Endometrium (tissue), 2 donors: ENCODE results near the gene IP6K3.

Experiments
- FAIRE-seq: peaks from 2 replicates; lab custom pipeline; 2012; peaks lifted over from hg19 to GRCh38; lab: Jason Lieb, UNC
- donor health status: control.
- donor health status: control.

Gene IP6K3

GRCh38 chr6:33689148-33689494 lies 57.6 kb downstream of the IP6K3 start:
- FAIRE-seq: no peak

- no peak for FAIRE-seq
Measured at GRCh38 chr6:33688451-33689147, 58.1 kb downstream of the IP6K3 start.

DNA sequence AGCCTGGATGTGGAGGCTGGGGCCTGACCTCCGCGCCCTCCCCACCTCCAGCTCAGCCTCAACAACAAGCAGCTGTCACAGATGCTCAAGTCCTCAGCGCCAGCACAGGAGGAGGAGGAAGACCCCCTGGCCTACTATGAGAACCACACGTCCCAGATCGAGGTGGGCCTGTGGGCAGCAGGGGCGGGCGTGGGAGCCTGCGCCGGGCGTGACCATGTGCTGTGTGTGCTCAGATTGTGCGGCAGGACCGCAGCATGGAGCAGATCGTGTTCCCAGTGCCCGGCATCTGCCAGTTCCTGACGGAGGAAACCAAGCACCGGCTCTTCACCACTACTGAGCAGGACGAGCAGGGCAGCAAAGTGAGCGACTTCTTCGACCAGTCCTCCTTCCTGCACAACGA lies 58.7 kb downstream of the IP6K3 start:
- no peak for FAIRE-seq

DNA sequence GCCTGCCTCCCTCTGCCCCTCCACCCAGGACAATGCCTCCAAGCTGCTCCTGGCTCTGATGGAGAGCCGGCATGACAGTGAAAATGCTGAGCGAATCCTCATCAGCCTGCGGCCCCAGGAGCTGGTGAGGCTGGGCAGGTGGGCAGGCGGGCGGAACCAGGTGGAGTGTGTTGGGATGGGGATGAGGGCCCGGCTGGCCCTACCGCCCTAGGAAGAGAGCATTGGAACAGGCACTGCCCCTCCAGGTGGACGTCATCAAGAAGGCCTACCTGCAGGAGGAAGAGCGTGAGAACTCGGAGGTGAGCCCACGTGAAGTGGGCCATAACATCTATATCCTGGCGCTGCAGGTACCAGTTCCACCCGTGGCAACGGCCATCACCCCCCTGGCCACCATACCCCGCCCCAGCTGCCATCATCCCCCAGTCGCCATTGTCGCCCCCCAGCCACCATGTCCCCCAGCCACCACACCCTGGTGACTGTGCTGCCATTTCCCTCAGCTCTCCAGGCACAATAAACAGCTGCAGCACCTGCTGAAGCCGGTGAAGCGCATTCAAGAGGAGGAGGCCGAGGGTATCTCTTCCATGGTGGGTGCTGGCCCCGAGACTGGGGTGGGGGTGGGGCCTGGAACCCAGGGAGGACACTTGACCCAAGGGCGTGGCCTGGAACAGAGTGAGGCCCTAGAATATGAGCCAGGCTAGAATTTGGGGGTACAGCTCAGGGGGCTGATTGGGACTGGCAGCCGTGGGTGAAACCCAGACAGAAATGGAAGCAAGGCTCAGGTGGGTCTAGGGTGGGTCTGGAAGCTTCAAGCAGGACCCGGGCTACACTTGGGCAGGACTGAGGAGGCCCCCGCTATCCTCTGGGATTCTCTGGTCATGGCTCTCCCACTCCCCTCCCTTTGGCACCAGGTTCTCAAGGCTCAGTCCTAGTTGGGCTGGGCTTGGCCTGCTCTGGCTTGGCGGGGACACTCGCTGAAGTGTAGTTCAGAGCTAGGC lies 59.4 kb downstream of the IP6K3 start:
- FAIRE-seq: no peak

DNA sequence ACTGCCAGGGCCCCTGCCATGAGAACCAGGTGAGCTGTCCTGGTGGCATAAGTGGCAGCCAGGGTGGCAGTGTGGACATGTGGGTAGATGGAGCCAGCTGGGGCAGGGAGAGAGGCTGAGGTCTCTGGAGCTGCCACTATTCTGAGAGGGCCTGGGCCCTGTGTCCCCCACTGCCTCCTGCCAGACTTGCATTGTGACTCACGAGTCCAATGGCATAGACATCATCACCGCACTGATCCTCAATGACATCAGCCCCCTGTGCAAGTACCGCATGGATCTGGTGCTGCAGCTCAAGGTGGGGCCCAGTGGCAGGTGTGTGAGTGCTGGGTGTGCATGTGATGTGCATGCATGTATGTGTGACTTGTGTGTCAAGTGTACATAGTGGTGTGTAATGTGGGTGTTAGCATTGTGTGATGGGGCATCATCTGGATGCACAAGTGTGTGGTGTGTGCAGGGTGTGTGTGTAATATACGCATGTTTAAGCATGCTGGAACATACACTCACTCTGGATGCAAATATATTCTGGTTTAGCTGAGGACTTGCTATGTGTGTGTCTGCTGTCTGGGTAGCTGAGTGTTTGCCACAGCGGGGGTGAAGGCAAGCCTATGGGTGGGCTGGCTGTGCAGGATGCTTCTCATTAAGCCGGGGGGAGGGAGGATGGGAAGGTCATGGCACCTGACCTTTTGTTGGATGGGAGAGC lies 60.3 kb downstream of the IP6K3 start:
- no peak for FAIRE-seq

DNA sequence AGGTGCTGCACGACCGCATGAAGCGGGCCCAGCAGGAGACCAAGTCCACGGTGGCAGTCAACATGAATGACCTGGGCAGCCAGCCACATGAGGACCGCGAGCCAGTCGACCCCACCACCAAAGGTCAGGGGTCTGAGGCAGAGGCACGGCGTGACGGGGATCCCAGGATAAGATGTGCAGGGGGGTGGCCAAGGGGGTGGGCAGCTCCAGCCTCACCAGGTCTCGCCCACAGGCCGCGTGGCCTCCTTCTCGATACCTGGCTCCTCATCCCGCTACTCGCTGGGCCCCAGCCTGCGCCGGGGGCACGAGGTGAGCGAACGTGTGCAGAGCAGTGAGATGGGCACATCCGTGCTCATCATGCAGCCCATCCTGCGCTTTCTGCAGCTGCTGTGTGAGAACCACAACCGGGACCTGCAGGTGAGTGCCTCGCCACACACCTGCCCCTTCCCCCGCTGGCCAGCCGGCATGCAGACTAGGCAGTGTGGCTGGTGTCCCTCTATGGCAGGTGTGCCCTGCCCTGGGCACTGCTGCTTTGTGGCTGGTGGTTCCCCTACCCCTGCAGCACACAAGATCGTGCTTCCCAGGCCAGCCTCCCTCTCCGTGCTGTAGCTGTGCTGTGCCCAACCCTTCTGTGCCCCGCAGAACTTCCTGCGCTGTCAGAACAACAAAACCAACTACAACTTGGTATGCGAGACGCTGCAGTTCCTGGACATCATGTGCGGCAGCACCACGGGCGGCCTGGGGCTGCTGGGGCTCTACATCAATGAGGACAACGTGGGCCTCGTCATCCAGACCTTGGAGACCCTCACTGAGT lies 61.1 kb downstream of the IP6K3 start:
- no peak for FAIRE-seq

- no peak for FAIRE-seq
Measured at GRCh38 chr6:33684983-33685382, 61.7 kb downstream of the IP6K3 start.

DNA sequence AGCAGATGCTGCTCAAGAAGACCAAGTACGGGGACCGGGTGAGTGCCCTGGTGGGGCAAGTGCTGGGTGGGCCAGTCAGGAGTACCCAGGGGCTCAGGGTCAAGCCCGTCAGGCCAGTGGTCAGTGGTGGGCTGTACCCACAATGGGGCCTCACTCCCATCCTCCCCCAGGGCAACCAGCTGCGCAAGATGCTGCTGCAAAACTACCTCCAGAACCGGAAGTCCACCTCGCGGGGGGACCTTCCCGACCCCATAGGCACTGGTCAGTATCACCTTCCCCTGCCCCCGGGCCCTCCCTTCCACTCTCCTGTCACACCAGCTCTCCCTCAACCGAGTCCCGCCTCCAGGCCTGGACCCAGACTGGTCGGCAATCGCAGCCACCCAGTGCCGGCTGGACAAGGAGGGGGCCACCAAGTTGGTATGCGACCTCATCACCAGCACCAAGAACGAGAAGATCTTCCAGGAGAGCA lies 62.2 kb downstream of the IP6K3 start:
- no peak for FAIRE-seq

DNA sequence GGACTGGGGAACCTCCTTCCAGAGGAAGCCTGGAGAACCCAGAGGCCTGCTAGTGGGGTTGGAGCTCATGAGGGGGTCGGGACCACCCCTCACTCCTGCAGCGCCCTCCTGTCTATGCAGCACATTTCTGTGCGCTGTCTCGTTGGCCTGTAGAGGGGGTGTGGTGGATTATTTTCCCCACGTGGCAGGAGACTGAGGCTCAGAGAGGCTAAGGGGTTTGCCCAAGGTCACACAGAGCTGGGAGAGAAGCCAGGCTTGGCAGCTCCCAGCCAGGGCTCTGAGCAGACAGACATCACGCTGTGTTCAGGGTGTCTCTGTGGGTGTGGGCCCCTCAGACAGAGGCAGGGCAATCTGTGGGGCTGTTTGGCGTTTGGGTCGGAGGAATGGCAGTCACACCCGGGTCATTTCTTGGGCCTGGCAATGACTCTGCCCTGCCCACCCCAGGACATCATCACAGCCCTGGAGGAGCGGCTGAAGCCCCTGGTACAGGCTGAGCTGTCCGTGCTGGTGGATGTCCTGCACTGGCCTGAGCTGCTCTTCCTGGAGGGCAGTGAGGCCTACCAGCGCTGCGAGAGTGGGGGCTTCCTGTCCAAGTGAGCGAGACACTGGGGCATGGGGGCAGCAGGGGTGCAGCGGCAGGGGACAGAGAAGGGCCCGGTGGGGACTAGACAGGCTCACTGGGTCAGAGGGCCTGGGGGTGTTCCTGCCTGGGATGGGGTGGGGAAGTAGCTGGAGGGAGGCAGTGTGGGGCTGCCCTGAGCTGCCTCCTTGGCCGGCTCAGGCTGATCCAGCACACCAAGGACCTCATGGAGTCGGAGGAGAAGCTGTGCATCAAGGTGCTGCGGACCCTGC lies 62.9 kb downstream of the IP6K3 start:
- no peak for FAIRE-seq

DNA sequence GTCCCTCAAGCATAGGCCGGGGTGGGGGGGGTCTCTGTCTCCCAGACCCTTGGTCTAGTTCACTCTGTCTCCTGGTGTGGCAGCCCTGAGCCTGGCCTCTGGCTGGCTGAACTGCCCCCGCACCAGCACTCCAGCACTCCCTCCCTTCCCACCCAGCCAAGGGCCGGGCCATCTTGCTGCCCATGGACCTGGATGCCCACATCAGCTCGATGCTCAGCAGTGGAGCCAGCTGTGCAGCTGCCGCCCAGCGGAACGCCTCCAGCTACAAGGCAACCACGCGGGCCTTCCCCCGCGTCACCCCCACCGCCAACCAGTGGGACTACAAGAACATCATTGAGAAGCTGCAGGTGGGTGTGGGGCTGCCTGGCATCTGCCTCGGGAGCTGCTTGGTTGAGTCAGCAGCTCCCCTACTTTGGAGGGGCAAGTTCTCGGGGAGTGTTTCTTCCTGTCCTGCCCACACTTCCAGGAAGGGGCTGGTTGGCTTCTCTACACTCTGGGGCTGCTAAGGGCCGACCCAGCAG lies 63.6 kb downstream of the IP6K3 start:
- no peak for FAIRE-seq

GRCh38 chr6:33682341-33682740 lies 64.4 kb downstream of the IP6K3 start:
- no peak for FAIRE-seq

DNA sequence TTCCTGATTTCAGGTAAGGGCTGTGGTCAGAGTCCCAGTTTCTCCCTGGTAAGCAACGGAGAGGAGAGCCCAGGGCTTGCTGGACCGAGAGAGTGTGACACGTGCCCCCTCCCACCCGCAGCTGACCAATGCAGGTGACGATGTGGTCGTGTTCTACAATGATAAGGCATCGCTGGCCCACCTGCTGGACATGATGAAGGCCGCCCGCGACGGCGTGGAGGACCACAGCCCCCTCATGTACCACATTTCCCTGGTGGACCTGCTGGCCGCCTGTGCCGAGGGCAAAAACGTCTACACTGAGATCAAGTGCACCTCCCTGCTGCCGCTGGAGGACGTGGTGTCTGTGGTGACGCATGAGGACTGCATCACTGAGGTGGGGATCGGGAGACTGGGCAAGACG lies 66.9 kb downstream of the IP6K3 start:
- FAIRE-seq: no peak

DNA sequence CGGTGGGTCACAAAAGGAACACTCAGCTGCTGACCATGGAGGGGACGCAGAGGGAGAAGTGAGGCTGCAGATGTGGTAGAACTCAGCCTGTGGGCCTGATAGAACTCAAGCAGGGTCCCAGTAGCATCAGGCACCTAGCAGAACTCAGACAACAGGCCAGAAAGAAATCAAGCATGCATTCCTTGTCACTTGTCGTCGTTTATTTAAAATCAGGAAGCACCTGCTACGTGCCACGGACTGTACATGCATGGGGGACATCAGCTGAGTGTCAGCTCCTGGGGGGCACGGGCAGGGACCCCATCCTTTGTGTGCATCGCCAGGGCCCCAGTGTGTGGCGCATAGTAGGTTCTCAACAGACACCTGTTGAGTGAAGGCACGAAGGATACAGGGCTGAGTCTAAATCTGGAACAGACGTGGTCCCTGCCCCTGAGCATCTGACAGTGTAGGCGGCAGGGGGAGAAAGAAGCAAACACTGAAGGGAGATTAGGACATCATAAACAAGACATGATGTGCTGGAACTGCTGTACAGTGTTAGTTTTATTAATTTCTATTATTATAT lies 67.7 kb downstream of the IP6K3 start:
- FAIRE-seq: no peak

DNA sequence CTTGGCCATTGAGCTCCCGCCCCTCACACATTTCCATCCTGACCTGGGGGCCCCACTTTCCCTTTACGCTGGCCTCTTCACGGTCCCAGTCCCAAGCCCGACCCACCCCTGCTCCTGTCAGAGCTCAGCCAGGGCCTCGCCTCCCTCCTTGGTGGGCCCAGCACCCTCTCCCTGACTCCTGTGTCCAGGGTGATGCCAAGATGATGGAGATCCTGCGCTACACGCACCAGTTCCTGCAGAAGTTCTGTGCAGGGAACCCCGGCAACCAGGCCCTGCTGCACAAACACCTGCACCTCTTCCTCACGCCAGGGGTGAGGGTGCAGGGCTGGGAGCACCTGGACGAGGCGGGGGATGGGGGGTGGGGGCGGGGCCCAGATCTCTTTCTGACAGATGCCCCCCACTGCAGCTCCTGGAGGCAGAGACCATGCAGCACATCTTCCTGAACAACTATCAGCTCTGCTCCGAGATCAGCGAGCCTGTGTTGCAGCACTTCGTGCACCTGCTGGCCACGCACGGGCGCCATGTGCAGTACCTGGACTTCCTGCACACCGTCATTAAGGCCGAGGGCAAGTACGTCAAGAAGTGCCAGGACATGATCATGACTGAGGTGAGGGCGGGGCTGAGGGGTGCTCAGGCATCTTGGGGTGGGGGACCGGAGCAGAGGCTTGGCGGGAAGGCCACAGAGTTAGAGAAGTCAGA lies 68.3 kb downstream of the IP6K3 start:
- FAIRE-seq: no peak

DNA sequence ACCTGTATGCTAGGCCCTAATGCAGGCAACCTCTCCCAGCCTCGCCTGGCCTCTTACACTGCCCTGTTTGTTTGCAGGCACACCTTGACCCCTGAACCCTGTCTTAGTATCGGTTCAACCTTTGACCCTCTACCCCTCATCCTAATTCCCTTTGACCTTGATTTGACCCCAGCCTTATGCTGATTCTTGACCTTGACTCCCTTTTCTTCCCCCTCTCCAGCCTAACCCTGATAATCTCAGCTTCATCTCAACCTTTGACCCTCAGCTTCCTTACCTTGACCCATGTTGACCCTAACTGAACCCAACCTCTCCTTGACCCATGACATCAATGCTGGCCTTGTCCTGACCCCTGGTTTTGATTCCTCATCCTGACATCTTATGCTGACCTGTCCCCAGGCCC lies 69.0 kb downstream of the IP6K3 start:
- FAIRE-seq: no peak

DNA sequence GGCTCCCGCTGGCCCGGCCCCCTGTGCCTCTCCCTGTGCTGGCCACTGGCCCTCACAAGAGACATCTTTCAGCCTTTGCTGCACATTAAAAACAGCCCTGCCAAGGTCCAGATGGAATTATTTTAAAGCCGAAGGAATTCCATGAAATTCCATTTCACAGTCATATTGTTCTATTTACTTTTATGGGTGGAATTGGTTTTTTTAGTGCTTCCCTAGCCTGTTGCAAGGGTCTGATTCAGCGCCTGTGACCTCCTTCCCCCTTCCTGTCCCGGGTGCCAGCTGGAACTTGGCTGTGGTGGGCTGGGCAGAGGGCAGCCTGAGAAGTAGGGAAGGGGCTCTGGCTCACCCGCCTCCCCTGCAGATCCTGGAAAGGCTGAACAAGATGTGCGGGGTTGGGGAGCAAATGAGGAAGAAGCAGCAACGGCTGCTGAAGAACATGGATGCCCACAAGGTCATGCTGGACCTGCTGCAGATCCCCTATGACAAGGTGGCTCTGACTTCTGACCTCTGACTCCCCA lies 69.5 kb downstream of the IP6K3 start:
- no peak for FAIRE-seq

DNA sequence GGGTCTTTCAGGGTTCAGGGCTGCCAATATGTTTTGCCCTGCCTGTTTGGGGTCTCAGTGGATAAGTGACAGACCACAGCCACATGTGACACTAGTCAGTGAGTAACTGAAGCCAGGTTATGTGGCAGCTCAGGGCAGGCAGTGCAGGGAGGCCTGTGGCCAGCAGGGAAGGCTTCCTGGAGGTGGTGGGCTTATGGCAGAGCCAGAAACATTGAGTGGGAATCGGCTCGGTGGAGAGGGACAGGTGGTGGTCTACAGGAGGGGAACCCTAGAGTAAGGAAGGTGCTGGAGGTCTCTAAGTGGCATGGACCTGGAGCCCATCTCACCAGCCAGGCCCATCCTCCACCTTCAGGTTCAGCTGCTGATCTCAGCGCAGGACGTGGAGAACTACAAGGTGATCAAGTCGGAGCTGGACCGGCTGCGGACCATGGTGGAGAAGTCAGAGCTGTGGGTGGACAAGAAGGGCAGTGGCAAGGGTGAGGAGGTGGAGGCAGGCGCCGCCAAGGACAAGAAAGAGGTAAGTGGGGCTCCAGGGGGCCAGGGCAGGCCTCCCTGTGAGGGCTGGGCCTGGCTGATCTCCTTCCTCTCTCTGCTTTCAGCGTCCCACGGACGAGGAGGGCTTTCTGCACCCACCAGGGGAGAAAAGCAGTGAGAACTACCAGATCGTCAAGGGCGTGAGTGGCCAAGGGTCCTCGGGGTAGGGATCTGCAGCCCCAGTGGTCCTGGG lies 70.1 kb downstream of the IP6K3 start:
- no peak for FAIRE-seq

DNA sequence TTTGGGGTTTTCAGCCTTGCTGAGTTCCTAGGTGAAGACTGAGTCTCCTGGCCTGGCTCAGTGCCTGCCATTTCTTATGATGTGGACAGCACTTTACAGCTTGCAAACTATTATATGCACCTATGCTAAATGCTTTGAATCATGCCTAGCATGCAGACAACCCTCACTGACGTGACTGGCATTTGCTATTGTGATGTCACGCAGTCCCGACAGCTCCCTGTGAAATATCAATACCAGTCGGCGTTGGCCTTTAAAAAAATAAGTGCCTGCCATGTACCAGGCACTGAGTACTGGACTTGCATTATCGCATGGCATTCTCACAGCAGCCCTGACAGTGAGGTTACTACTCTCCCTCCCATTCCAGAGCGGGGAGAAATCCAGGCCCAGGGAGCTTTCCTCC lies 70.7 kb downstream of the IP6K3 start:
- no peak for FAIRE-seq

DNA sequence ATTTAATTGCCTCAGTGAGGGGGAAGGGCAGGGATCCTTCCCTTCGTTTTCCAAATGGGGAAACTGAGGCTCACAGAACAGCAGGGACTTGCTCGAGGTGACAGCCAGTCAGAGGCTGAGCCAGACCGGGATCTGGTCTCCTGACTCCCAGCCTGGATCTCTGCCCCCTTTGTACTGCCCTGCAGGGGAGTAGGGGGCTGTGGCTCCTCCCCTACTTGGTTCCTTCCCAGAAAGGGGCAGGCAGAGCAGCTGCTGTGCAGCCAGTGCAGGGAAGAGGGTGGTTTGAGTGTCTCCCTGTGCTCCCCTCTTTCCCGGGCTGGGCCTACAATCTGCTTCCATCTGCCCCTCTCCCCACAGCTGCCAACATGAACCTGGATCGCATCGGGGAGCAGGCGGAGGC lies 72.9 kb downstream of the IP6K3 start:
- FAIRE-seq: no peak
